ELF-1 (cell line): ENCODE results near the gene SCARB1.
"Not testable (repeated sequence)": the region's sequence is repeated elsewhere in the genome, so short reads cannot be mapped to it uniquely, and the experiment has no call there.

Source experiments
- DNase-seq: peaks from one replicate; pipeline ENCODE4 v3.0.0-alpha.2; 2016; ENCODE audit warnings: low read depth, low spot score

SCARB1 gene

DNA sequence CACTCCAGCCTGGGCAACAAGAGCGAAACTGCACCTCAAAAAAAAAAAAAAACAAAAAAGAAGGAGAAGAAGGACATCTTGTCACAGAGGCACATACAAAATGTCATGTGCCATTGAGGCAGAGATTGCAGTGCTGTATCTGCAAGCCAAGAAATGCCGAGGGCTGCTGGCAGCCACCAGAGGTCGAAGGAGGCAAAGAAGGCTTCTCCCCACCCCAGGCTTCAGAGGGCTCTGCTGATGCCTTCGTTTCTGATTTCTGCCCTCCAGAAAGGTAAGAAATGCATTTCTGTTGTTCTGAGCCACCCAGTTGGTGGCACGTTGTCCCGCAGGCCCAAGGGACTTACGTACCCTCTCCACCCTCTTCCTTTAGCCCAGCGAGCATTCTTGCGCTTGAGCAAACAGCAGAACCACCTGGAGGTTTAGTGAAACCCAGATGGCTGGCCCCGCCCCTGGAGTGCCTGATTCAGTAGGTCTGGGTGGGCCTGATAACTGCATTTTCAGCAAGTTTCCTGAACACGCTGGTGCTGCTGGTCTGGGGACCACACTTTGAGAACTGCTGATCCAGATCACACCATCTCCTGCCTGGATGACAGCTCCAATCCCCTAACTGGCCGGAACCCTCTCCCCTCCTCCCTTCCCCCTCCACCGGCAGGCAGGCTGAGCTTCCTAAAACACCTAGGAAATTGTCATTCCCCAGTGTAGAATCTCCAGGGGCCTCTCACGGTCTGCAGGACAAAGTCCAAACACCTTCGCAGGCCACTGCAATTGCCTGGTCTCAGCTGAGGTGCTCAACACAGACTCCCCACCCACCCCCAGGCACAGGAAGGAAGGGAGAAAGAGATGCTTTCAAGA is 21.1 kb upstream of the SCARB1 start:
- DNase-seq = peak; percentile 55

DNA sequence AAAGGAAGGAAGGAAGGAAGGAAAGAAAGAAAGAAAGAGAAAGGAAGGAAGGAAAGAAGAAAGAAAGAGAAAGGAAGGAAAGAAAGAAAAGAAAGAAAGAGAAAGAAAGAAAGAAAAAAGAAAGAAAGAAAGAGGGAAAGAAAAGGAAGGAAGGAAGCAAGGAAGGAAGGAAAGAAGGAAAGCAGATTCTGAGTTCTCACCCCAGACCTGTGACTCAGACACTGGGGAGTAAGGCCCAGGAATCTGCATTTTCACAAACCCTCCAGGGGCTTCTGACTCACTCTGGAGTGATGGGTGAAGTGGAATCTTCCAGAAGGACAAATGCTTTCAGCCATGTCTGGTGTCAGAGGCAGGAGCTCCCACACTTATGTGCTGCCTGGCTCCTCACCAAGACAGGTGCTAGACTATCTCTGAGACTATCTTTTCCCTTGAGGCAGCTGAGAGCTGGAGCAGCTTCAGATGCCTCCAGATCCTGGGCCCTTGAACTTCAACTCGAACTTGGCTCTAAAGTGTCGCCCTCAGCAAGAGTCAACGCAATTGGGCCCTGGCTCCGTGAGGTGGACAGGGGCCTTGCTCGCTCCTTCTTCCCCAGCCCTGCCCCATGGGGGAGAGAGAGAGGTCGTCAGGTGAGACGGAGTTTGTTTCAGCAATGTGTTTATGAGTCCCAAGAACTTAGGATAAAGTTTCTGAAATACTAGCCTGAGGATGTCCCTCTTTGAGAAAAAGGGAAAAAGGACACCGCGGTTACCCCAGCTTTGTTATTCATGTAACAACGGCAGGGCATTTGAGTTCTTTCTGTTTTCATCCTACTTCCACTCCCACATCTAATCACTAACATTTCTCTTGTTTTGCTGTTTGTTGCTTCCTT is 19.8 kb upstream of the SCARB1 start:
- DNase-seq = peak; percentile 21

DNA sequence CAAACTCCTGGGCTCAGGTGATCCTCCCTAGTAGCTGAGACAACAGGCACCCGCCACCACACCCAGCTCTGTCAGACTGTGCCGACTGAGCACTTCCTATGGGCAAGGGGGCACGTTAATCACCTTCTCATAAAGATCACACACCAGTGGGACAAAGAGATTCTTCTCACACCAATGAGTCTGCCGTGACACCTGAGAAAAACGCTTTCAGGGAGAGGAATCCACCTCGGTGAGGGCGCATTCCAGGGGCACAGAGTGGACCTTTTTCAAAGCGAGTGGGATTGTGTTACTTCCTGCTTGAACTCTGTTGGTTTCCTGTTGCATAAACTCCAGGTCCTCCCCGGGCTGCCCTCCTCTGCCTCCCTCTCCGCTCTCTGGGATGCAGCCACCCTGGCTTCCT is 17.5 kb upstream of the SCARB1 start:
- DNase-seq = no peak

DNA sequence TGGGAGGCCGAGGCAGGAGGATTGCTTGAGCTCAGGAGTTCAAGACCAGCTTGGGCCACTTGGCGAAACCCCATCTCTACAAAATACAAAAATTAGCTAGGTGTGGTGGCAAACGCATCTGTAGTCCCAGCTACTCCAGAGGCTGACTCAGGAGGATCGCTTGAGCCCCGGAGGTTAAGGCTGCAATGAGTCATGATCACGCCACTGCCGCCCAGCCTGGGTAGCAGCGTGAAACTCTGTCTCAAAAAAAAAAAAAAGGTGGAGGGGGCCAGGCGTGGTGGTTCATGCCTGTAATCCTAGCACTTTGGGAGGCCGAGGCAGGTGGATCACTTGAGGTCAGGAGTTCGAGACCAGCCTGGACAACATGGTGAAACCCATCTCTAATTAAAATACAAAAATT is 16.7 kb upstream of the SCARB1 start:
- not testable (repeated sequence) for DNase-seq

DNA sequence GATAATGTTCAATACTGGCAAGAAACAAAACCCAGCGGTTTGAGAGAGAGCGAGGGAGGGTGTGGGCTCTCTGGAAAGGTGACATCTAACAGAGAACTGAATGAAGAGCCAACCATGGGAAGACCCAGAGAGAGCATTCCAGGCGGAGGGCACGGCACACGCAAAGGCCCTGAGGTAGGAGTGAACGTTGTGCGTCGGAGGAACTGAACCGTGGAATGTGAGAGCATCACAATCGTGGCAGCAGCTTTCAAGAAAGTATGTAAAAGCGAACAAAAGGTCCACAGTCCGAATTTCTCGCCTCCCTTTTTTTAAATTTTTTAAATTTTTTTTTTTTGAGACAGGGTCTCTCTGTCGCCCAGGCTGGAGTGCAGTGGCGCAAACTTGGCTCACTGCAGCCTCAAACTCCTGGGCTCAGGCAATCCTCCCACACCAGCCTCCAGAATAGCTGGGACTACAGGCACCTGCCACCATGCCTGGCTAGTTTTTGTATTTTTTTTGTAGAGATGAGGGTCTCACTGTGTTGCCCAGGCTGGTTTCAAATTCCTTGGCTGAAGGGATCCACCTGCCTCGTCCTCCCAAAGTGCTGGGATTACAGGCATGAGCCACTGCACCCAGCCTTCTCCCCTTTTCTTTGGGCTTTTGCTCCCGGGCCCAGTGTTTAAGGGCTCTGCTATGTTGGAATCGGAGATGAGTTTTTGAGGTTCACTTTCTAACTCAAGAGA is 15.3 kb upstream of the SCARB1 start:
- DNase-seq = no peak

DNA sequence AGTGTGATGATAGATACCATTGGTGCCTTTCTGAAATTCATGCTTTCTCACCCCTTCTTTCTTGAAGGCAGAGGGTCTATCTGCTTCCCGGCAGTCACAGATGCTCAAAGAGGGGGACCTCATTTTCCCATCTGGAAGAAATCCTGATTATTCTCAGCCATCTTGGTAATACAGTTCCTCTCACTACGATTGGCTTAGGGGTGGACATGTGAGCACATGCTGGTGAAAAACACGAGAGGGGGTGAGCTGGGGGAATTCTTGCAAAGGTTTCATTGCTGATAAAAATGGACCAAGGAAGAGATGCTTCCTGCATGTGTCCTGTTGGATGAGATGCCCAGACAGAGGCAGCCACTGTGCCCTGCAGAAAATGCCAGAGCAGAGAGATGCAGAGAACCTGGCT is 13.8 kb upstream of the SCARB1 start:
- no peak for DNase-seq

DNA sequence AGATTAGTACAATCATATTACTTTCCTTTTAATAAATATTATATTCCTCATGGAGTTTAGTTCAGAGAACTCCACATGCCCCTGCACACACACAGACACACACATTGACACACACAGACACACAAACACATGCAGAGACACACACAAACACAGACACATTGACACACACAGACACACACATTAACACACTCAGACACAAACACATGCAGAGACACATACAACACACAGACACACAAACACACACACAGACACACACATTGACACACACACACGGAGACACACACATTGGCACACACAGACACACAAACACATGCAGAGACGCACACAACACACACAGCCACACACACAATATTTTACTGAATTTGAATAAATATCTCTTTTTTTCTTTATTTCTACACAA is 12.5 kb upstream of the SCARB1 start:
- no peak for DNase-seq

DNA sequence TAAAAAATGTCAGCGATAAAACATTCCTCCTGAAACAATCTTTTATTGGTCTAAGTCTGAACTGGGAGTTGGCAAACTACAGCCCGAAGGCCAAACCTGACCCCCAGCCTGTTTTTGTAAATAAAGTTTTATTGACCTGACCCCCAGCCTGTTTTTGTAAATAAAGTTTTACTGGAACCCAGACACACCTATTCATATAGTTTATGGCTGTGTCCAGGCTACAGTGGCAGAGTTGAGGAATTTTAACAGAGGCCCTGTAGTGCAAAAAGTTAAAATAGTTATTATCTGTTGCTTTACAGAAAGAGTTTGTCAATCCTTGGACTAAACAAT is 12.1 kb upstream of the SCARB1 start:
- DNase-seq = no peak

DNA sequence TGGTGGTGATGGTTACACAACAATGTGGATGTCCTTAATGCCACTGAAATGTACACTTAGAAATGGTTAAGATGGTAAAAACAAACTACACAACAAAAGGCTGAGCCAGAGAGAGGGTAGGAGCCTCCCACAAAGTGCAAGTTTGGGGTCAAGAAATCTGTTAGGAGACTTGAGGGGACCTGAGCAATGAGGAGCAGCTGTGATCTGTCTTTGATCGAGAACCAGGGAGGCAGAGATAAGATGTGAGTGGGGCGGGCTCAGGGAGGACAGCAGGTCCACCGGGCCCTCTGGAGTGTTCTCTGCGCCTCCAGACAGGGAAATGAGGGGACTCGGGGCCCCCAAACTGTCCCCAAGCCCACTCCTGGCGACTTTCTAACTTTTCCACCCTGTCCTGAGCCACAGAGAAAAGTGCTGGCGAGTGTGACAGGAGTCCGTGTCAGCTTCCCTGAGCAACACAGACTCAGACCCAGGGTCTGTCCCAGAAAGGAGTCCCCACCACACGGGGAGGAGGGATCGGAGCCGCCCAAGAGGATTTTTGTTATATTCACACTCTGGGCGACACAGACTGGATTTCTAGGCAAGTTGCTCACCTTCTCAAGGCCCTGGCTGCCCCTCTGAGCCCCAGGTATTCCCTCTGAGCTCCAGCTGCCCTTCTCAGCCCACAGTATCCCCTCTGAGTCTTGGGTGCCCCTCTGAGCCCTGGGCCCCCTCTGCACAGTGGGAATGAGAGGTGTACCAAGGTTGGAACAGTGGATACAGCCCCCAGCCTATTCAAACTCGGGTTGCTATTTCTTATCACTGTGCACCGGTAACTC is 11.5 kb upstream of the SCARB1 start:
- DNase-seq = no peak

DNA sequence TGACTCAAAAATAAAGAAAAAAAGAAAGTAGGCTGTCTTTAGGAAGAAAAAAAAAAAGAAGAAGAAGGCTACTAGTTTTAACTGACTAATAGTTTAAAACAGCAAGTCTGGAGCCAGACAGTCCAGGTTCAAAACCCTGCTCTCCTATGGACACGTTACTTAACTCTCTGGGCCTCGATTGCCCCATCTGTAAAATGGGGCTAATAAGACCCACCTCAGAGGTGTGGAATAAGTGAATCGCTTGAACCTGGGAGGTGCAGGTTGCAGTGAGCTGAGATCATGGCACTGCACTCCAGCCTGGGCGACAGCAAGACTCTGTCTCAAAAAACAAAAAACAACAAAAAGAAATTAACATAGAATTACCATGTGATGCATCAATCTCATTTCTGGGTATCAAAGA is 10.5 kb upstream of the SCARB1 start:
- DNase-seq = no peak

DNA sequence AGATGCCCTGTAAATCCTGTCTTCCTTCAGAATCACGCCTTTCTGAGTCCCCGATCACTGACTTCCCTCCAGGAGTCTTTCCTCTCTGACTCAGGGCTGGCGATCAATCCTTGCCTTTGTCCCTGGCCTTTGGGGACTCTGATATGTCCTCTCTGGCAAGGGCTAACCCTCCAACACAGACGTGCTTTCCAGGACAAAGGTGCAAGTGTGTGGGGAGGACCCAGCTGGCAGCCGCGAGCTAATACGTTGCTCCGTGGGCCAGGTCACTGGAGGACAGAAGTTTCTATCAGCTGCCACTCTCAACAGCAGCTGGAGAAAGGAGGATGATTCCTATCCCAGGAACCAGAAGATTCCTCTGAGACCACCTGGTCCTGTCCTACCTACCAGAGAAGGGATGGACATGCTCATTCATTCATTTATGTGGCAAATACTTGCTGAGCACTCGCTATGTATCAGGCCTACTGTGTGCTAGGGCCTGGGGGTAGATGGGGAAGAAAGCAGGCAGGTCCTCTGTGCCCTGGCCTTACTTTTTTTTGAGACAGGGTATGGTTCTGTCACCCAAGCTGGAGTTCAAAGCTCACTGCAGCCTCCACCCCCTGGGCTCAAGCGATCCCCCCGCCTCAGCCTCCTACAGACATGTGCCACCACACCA is 8.5 kb upstream of the SCARB1 start:
- no peak for DNase-seq

DNA sequence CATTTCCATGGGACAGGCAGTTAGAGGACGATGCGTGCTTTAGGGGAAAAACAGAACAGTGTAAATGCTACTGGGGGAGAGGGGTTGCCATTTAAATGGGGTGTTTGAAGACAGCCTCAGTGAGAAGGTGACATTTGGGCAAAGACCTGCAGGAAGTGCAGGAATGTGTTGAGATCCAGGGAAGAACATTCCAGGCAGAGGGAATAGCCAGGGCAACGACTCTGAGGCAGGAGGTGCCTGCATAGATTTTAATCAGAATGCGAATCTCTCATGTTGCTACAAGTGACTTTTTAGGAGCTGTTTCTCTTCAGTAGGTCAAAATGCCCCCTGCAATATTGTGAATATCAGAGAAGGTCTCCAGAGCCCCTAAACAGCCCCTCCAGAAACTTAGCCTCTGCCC is 7.6 kb upstream of the SCARB1 start:
- no peak for DNase-seq

DNA sequence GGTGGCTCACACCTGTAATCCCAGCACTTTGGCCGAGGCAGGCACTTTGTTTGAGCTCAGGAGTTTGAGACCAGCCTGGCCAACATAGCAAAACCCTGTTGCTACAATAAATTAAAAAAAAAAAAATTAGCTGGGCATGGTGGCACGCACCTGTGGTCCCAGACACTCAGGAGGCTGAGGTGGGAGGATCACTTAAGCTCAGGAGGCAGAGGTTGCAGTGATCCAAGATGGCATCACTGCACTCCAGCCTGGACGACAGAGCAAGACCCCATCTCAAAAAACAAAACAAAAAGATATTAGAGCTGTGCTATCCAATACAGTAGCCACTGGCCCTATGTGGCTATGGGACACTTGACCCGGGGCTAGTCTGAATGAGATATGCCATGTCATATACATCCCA is 6.9 kb upstream of the SCARB1 start:
- no peak for DNase-seq

DNA sequence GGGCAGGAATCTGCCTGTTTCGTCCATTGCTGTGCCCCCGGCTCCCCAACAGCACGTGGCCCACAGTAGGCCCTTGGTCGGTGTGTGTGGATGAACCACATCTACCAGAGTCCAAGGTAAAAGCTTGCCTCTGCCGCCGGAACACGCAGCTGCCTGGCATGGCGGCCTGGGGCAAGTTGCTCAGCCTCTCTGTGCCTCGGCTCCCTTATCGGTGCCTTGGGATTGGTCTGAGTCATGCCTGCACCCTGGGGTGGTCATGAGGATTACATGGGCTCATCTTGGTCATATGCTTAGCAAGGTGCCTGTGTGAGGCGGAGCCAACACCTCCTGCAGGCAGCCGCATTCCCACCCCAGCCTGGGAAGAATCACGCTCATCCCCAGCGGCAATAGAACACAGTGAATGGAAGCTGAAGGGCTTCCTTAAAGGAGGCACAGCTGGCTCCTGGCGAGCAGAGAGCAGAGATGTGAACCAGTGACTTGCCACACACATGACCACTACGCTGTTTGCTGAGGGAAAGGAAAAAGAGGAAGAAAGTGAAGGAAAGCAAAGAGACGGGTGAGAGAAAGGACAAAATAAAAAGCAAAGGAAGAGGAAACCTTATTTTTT is 5.5 kb upstream of the SCARB1 start:
- DNase-seq = peak; percentile 85

DNA sequence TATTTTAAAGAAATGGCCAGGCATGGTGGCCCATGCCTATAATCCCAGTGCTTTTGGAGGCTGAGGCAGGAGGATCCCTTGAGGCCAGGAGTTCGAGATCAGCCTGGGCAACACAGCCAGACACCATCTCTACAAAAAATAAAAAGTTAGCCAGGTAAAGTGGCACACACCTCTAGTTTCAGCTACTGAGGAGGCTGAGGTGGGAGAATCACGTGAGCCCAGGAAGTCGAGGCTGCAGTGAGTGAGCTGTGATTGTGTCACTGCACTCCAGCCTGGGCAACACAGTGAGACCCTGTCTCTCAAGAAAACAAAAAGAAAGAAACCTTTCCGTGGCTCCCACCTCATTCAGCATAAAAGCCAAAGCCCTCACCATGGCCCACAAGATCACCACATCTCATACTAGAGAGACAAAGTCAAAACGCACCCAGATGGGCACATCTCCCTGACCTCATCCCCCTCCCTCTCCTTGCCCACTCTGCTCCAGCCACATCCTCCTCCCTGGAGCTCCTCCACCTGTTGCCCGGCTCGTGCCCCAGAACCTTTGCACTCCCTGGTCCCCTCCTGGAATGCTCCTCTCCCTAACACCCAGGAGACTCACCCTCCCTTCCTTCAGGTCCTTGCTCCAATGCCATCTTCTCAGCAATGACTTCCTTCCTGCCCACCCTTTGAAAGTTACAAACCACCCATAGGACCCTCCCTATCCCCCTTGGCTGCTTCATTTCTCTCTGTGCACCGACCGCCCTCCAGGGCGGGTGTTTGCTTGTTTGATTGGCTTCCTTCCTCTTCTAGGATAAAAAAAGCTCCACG is 4.8 kb upstream of the SCARB1 start:
- no peak for DNase-seq

DNA sequence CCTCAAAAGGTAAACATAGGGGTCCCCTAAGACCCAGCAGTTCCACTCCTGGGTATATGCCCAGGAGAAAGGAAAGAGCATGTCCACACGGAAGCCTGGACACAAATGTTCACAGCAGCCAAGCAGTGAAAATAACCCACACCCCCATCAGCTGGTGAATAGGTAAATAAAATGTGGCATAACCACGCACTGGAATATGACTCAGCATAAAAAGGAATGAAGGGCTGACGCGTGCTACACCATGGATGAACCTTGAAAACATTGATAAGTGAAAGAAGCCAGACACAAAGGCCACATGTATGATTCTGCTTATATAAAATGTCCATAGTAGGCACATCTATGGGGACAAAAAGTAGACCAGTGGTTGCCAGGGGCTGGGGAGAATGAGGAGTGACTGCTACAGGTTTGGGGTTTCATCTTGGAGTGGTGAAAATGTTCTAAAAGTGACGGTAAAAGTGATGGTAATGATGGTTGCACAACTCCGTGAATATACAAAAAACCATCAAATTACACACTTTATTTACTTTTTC is 3.8 kb upstream of the SCARB1 start:
- no peak for DNase-seq

DNA sequence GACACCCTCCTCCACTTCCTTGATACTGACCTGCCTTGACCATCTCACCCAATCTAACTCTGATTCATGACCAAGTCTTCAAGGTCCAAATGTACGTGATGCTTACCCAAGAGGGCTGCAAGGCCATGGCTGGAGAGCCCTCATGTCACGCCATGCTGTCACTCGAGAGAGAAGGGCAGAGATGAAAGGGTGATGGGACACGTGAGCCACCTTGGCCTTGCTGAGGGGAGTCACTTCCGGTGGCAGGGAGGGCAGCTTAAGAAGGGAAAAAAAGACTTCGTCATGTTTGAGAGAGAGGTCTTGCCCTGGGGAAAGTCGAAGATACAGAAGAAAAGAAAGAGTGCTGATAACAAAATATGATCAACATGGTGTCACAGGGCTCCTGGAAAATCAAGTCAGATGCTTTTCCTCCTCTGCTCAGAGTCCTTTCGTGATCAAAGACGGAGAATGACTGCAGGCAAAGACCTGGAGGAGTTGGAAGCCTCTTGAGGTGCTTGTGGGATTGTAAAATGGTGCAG is 3.3 kb upstream of the SCARB1 start:
- no peak for DNase-seq

DNA sequence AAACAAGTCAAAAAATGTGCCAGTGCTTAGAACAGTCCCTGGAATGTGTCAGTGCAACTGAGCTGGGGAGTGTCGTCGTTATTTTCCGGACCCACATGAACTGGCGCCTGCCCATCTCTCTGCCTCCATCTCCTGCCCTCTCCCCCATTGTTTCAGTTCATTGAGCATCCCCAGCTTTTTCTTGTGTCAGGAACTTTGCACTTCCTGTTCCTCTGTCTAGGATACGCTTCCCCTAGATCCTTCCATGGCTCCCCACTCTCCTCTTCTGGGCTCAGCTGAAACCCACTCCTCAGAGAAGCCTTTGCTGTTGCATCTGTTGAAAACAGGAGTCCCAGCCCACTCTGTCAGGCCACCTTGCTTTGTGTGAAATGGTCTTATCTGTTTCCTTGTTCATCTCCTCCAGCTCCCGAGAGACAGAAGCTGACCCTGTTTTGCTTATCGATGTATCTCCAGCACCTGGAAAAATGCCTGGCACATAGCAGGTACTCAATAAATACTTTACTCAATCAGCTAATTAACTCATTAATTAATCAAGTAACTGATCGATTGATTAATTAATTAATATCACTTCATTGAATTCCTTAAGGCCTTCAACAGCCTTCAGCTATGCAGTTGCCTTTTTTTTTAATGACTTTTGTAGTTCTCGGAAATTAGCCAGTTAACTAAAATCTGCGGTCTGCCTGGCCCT is 2.7 kb upstream of the SCARB1 start:
- no peak for DNase-seq

DNA sequence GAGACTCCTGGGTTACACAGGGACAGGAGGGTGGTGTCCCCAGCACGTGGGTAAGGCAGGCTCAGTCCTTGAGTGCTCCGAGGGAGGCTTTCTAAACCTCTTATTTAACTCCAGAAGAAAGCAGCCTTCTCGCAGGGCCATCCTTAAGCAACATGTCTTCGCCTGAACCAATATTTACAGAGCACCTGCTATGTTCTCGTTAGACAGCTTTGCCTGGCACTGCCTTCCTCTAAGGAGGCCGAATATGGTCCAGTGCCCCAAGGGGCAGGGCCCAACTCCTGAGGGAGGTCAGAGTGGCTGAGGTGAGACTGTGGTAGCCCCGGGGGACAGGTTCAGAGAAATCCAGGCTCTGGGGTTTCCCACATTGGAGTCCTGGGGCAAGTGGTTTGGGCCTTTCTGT is 2.1 kb upstream of the SCARB1 start:
- DNase-seq = no peak
